NCI-H146 treated with DMSO at 0.1 percent for 48 hours (cell line): Measurements from ENCODE around the gene CREB1.
"Not testable (repeated sequence)": the region's sequence is repeated elsewhere in the genome, so short reads cannot be mapped to it uniquely, and the experiment has no call there.

Experiments
- DNase-seq: peaks from one replicate; lab custom pipeline; 2025; ENCODE audit not compliant: unreplicated experiment; lab: John Stamatoyannopoulos, UW

The CREB1 gene

GRCh38 chr2:207529330-207530159, at the start of gene CREB1:
CREB1 (plus strand) TSS chr2:207529962; CDS start chr2:207555636, 25,674 bp downstream.
- DNase-seq: peak; percentile 79

- DNase-seq: no peak
Observed at GRCh38 chr2:207480521-207481040, 49.2 kb upstream of the CREB1 start.

- no peak for DNase-seq
Observed at GRCh38 chr2:207481924-207482323, 47.8 kb upstream of the CREB1 start.

- DNase-seq: no peak
Observed at GRCh38 chr2:207482630-207483029, 47.1 kb upstream of the CREB1 start.

GRCh38 chr2:207483066-207483465, 46.7 kb upstream of the CREB1 start:
- DNase-seq: no peak

GRCh38 chr2:207483477-207483876, 46.3 kb upstream of the CREB1 start:
- DNase-seq: no peak

- DNase-seq: no peak
Observed at GRCh38 chr2:207484444-207485391, 45.0 kb upstream of the CREB1 start.

GRCh38 chr2:207487650-207488311, 42.0 kb upstream of the CREB1 start:
- no peak for DNase-seq

GRCh38 chr2:207489251-207489650, 40.5 kb upstream of the CREB1 start:
- DNase-seq: no peak

GRCh38 chr2:207490441-207490840, 39.3 kb upstream of the CREB1 start:
- DNase-seq: no peak

GRCh38 chr2:207491086-207491485, 38.7 kb upstream of the CREB1 start:
- DNase-seq: no peak

- no peak for DNase-seq
Observed at GRCh38 chr2:207491956-207492355, 37.8 kb upstream of the CREB1 start.

GRCh38 chr2:207492461-207492860, 37.3 kb upstream of the CREB1 start:
- DNase-seq: no peak

GRCh38 chr2:207494137-207494536, 35.6 kb upstream of the CREB1 start:
- DNase-seq: no peak

GRCh38 chr2:207496936-207497335, 32.8 kb upstream of the CREB1 start:
- not testable (repeated sequence) for DNase-seq

- DNase-seq: no peak
Observed at GRCh38 chr2:207497596-207497995, 32.2 kb upstream of the CREB1 start.

GRCh38 chr2:207498427-207498826, 31.3 kb upstream of the CREB1 start:
- DNase-seq: no peak

- DNase-seq: no peak
Observed at GRCh38 chr2:207499114-207499513, 30.6 kb upstream of the CREB1 start.

GRCh38 chr2:207501802-207502576, 27.8 kb upstream of the CREB1 start:
- no peak for DNase-seq

GRCh38 chr2:207502577-207503198, 27.1 kb upstream of the CREB1 start:
- no peak for DNase-seq
